HG03108 (cell line): Measurements from ENCODE around the gene TIMP2.
"Not testable (repeated sequence)": the region's sequence is repeated elsewhere in the genome, so short reads cannot be mapped to it uniquely, and the experiment has no call there.

ENCODE experiments used
- ATAC-seq: cut with Tn5 transposase; IDR thresholded peaks from one replicate; pipeline ENCODE4 v1.9.1; 2021; ENCODE audit warnings: moderate library complexity; ENCODE audit not compliant: unreplicated experiment

Gene TIMP2, protein sequence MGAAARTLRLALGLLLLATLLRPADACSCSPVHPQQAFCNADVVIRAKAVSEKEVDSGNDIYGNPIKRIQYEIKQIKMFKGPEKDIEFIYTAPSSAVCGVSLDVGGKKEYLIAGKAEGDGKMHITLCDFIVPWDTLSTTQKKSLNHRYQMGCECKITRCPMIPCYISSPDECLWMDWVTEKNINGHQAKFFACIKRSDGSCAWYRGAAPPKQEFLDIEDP

DNA sequence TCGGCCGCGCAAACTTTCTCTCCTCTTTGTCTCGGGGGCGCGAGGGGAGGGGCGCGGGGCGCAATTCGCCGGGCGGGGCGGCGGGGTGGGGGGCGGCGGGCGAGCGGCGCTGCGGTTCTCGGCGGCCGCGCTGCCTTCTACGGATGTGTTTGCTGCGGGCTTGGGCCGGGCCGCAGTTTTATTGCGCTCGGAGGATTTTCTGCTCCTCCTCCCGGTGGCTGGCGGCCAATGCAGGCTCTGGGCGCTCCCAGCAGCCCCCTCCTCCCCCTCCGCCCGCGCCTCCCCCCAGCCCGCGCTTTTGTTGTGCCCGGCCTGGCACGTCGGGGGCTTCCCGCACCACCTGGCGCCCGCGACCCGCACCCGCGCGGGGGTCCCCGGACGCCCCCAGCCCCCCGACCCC is at the start of gene TIMP2:
TSS of gene TIMP2 (minus strand) at position 154 of the 400 bp plus-strand sequence. CDS start 299 bp downstream, outside the sequence.
- ATAC-seq: no peak

DNA sequence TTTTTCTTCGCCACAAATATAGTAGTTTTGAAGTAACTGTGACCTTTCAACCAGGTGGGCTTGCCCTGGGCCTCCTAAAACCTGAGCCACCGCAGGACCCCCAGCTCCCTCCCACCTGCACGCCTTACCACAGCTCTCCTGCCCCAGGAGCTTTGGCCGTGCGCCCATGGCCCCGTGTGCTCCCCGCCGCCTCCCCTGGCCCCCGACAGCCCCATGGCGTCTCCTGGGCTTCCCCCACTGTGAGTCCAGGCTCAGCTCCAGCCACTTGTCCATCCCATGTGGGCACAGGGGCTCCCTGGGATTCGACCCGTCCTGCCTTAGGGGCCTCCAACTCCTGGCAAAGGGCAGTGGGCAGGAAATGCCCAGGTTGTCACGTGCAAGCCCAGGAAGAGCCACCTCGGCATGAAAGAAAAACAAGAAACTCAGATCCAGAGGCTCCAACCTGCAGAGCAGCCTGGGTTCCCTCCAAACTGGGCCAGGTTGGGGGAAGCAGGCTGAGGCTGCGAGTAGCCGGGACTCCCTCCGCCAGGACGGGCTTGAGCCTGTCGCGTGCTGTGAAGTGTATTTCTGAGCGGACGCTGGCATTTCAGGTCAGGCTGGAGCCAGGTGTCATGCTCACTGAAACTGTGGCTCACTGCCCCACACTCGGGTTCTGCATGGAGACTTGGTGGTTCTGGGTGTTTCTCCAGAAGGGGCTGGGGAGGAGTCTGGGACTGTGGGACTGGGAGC is 48.8 kb upstream of the TIMP2 start:
- no peak for ATAC-seq

DNA sequence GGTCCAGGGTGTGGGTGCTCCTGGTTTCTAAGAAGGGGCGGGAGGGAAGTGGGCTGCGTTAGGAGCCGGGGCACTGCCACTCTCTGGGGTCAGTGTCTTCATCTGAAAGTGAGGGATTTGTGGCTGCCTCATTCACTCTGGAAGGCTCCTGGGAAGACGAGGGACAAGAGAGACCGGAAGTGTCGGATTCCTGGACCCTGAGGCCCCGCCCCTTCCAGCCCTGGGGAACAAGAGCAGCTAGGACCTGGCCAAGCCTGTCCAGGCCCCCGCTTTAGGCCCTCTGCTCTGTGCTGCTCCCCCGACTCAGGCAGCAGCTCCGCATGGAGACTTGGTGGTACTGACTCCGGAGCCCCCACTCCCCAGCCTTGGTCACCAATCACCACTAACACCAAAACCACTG is 48.0 kb upstream of the TIMP2 start:
- no peak for ATAC-seq

DNA sequence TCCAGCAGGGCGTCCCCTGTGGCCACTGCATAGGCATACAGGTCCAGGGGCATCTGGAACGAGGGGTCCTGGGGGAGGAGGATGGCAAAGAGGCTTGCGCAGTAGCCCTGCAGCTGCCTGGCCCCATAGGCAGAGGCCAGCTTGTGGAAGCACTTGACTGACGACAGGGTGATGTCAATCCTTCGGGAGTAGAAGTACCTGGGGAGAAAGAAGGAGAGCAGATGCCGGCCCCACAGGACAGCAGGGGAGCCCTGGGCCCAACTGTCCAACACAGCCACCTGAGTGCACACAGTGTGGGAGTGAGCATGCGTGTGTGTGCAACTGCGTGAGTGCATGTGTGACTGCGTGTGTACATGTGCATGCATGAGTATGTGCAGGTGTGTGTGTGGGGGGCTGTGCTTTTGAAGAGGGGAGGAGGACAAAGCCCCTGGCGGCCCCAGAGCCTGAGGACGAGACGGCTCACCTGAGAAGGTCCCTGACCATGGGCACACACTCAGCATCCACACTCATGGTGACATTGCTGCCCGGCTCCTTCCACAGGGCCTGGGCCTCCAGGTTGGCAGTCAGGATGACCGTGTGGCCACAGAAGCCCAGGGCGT is 47.4 kb upstream of the TIMP2 start:
- ATAC-seq: no peak

DNA sequence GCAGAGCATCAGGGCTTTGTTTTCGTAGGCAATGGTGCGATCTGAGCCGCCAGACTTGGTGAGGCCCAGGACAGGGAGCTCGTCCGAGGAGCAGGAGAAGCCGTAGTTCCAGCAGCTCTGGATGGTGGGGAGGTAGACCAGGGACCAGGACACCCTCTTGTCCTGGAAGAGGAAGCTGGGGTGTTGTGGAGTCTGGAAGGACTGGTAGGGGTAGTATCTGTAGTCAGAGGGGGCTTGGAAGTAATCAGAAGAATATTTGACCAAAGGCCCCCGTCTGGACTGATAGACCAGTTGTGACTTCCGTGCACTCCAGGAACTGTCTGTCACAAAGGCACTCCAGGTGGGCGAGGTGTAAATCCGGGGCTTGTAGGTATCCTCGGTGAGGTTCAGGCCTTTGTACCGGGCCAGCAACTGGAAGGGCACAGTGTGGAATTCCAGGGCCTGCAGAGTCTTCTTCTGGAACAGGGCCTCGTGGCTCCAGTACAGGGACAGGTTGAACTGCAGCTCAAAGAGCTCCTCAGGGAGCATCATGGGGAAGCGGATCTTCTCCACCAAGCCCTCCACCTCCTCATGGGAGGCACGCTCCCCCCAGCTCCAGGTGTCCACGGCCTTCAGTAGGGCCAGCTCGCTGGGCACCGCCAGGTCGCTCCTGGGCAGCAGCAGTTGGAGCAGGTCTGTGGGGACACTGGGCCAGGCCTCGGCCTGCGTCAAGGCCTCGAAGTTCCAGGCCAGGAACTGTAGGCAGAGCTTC is 46.7 kb upstream of the TIMP2 start:
- ATAC-seq: no peak

DNA sequence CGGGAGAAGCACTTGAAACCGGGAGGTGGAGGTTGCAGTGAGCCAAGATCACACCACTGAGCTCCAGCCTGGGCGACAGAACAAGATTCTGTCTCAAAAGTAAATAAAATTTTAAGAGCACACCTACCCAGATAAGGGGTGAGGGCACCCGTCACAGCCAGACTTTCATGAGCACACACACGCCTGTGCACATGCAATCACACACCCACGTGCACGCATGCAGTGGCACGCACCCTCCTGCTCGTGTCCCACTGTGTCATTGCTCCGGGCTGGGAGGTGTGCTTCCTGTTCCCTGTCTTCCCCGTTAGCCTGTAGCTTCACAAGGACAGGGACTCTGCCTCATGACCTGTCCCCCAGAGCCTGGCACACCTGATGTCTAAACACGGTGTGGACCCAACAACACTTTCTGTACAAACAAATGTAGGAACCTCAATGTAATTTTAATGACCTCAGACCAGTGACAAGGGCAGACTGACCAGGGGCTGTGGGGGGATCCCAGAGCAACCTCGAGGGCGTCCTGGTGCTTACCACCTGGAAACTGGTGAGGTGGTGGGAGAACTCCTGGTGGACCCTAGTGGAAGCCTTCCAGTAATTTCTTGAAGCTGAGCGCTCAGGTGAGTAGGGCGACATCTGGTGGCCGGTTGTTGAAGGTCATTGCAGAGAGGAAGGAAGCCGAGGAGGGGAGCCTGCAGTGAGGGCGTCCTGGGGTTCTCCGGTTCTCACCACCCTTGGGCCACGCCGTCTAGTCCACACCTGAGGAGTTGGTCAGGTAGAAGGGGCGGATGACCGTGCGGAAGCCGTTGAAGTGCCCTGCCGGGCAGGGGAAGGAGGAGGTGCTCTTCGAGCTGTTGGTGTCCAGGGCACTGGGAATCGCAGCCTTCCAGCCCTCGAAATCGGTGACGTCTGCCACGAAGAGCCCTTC is 45.9 kb upstream of the TIMP2 start:
- no peak for ATAC-seq

DNA sequence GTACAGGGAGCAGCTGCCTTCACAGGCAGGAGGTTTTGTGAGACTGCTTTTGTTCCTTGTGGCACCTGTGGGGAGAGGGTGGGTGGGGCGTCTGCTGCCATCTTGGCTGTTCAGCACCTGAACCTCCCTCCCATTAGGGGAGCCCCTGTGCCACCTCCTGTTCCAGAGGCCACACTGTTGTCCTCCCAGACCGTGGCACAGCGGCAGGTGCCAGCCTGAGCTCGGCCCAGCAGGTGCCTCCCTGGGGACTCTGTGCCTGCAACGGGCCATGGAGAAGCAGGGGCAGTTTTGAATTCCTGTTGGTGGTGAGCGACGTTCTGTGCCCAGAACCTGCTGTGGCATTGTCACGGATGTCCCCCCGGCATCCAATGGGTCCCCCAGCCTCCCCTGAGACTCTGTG is 44.7 kb upstream of the TIMP2 start:
- no peak for ATAC-seq

DNA sequence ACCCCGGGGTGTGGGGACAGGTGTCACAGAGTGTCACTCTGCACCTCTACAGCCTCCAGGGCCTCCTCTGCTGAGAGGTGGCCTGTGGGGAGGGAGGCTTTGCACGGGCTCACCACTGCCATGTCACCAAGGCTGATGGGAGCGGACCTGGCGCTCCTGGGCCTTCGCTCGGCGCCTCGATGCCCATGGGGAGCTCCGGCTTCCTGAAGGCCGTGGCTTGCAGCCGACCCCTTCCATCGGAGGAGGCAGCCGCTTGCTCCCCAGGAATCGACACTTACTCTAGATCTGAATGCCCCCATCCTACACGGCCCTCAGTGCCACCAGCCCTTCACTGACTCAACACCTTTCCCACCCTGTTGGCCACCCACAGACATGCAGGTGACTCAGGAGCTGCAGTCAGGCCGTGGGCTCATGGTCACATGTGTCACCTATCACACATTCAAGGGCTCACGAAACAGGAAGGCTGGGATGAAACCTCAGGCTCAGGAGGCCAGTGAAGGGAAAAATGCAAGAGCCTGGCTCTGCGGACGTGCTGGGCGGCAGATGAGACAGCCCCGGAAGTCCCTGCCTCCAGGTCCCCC is 42.7 kb upstream of the TIMP2 start:
- ATAC-seq: no peak

DNA sequence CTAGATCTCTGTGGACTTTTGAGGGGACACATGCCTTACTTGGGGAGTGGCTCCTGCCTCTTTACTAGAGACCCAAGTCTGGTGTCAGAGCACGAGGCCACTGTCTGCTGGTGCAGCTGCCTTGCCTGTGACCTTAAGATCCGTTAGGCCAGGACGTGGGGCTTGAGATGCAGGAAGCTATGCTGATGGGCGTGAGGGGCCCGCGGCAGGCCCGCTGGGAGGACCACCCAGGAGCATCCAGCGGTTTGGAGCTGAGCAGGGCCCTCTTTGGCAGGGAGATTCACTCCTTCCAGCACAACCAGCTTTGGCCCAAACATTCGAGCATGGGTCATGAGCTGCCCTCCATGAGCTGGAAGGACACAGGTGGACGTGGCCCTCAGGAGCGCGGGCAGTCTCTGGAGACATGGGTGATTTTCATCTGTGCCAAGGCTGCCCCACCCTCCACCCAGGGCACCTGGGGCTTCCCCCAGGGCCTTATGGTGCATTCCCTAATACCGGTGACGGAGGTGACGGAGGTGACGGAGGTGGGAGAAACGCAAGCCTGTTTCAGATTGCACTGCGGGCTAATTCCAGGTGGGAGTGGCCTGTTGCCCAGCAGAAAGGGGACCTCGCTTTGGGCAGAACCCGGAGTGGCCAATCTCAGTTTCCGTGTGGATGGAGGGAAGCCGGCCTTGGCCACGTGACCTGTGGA is 41.9 kb upstream of the TIMP2 start:
- ATAC-seq: no peak

DNA sequence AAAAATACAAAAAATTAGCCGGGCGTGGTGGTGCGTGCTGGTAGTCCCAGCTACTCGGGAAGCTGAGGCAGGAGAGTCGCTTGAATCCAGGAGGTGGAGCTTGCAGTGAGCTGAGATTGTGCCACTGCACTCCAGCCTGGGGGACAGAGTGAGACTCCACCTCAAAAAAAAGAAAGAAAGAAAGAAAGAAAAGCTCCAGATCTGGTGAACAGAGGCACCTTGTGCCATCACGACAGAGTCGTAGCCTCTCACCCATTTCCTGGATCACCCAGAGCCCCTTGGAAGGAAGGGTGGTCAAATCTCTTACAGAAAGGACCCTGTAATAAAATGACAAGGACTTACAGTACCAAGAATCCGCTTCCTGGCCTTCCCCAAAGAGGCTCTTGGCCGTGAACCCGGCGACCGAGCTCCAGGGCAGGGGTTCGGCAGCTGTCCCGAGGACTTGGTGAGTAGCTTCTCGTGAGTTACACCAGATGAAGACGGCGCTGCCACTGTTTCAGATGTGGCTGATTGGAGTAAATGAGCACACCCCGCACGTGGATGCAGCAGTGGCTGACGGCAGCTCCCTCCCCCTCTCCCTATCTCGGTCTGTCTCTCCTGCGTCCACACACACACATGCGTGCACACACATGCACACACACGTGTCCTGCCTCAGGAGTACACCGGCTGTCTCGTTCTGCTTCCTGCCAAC is 41.1 kb upstream of the TIMP2 start:
- no peak for ATAC-seq

DNA sequence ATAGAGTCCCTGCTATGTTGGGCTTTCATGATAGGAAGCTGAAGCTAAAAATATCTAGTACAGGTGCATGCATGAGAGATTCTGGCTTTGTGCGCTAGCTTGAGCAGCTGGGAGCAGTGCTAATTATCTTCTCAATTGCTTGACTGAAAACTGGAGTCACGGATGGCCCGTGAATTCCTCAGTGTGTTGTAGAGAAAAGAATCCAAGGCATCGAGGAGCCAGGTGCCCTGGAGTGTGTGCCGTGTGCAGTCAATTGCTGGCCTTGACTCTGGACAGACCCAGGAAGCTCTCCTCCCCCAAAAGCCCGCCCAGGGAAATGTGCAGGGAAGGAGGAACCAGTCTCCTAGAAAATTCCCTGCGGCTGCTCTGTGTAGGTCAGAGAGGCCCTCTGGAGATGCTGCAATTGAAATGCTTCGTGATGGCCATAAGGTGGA is 40.3 kb upstream of the TIMP2 start:
- no peak for ATAC-seq

DNA sequence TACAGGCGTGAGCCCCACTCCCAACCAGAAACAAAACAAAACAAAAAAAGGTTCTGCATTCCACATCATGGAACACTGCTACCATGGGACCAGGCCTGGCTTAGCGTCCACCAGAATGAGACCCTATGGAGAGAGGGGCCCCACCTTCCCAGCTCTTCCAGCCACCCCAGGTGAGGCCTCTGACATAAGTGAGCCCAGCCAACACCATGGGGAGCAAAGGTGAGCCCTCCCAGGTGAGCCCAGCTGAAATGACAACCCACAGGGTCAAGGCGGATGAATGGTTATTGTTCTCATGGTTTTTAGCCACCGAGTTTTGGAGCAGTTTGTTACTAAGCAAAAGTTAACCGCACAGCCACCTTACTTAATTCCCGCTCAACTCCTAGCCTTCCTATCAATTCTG is 38.2 kb upstream of the TIMP2 start:
- no peak for ATAC-seq

DNA sequence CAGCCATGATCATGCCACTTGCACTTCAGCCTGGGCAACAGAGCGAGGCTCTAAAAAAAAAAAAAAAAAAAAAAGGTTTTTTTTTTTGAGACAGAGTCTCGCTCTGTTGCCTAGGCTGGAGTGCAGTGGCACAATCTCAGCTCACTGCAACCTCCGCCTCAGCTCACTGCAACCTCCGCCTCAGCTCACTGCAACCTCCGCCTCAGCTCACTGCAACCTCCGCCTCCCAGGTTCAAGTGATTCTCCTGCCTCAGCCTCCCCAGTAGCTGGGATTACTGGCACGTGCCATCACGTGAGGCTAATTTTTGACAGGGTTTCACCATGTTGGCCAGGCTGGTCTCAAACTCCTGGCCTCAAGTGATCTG is 37.8 kb upstream of the TIMP2 start:
- ATAC-seq: not testable (repeated sequence)

DNA sequence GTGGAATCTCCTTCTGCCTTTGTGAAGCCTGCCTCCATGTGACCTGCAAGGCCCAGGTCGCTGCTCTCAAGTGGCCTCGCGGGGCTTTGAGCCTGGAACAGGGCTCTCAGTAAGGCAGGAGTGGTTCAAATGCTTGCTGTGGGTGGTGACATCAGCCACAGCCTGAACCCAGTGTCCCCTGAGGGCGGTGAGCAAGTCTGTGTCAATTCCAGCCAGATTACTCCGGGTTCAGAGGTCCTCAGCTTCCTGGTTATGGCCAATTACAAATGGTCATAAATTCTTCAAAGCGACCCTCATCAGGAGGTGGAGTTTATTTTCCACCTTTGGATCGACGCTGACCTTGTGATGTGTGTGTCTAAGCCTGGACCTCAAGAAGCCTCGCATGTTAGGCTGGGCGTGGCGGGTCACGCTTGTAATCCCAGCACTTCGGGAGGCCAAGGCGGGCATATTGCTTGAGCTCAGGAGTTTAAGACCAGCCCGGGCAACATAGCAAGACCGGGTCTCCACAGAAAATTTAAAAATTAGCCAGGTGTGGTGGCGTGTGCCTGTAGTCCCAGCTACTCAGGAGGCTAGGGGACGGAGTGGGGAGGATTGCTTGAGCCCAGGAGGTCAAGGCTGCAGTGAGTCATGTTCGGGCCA is 37.3 kb upstream of the TIMP2 start:
- ATAC-seq: no peak

DNA sequence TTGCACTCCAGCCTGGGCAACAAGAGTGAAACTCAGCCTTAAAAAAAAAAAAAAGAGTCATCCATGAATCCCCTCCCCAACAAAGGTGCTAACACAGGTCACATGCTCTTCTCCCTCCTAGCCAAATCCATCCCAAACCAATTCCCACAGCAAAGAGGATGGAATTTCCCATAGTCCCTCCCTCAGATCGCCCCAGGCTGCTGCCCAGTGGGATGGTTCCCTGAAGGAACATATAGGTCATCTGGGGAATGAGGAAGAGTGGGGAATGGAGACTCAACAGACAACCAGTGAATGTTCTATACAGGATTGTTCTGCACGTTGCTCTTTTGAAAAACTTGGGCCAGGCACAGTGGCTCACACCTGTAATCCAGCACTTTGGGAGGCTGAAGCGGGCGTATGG is 36.4 kb upstream of the TIMP2 start:
- no peak for ATAC-seq

DNA sequence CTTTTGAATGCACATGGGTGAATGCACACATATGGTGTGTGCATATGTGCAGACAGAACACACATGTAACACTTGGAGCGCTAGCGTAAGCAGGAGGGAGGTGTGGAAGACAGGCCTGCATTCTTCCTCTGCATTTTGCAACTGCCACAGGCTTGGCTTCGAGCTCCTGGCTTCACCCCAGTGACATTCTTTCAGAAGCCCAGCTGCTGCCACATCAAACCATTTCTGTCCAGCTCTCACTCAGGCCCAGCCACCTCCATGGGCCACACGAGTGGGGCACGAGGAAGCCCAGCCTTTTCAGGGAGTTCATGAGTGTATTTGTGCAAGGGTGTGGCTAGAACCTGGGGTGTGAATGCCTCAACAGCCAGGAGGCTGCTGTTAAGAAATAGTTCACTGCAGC is 35.7 kb upstream of the TIMP2 start:
- no peak for ATAC-seq

DNA sequence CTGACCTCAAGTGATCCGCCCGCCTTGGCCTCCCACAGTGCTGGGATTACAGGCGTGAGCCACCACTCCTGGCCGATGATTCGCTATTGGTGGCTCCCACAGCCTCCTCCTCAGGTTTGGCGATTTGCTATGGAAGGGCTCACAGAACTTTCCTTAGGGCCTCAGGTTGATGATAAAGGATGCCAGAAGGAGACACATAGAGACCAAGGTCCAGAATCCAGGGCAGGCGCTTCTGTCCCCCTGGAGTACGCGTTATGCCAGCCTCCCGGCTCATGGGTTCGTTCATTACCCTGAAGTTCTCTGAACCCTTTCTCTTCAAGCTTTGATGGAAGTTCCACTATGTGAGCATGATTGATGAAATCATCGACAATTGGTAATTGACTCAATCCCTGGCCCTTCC is 34.6 kb upstream of the TIMP2 start:
- no peak for ATAC-seq

DNA sequence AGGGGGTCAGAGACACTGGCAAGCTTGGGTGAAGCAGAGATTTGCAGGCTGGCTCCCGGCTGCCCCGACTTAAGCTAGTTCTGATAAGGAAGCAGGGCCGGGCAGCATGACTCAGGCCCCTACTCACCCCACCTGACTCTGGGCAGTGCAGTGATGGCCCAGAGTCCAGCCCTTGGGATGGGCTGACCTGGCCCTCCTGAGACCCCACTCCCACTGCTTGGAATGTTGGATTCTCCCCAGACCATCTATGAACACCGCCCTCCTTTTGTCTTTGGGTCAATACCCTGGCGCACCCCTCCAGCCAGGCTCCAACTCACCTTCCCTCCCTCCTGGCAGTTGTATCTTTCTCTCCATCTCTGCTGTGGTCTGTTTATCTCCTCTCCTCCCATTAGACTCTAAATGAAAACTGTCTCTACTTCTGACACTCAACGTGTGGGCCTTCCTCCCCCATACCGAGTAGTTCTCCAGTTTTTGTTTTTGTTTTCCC is 33.5 kb upstream of the TIMP2 start:
- ATAC-seq: no peak
